GM23338 (cell line): Measurements from ENCODE around the gene NECTIN1. TPM values are rescaled to one million over a fixed set of nuclear protein-coding genes. Genes with fewer than 3 reads are reported as not detected.

ENCODE experiments used
- ATAC-seq: fragments of 200-7000 bp; cut with Tn5 transposase; 3 replicates; pipeline ENCODE4 v1.9.1; 2020
- DNase-seq: peaks from one replicate; pipeline ENCODE4 v3.0.0-alpha.2; 2015; ENCODE audit warnings: low spot score
- H2AFZ ChIP-seq: fragments of 200-600 bp; sonication (generic); 2 replicates; pipeline ENCODE4 v1.8.0; 2016; ENCODE audit warnings: antibody characterized with exemption, mild to moderate bottlenecking, moderate library complexity
- H3F3A ChIP-seq: fragments of 200-600 bp; sonication (generic); replicated peaks from 2 replicates; pipeline ENCODE4 v1.8.0; 2017; ENCODE audit warnings: antibody characterized with exemption, mixed run types, low read depth
- H3K27ac ChIP-seq: fragments of 200-600 bp; sonication (generic); 2 replicates; pipeline ENCODE4 v1.6.1; 2016; ENCODE audit warnings: low read depth
- H3K27me3 ChIP-seq: fragments of 200-600 bp; sonication (generic); 2 replicates; pipeline ENCODE4 v1.8.0; 2016; ENCODE audit warnings: mild to moderate bottlenecking, mixed run types, moderate library complexity; ENCODE audit not compliant: insufficient read depth
- H3K36me3 ChIP-seq: fragments of 200-600 bp; sonication (generic); 2 replicates; pipeline ENCODE4 v1.8.0; 2016; ENCODE audit warnings: mild to moderate bottlenecking; ENCODE audit not compliant: insufficient read depth
- H3K4me1 ChIP-seq: fragments of 200-600 bp; sonication (generic); 2 replicates; pipeline ENCODE4 v1.8.0; 2016; ENCODE audit warnings: mild to moderate bottlenecking, moderate library complexity; ENCODE audit not compliant: insufficient read depth
- H3K4me2 ChIP-seq: fragments of 200-600 bp; sonication (generic); 2 replicates; pipeline ENCODE4 v1.7.1; 2017; ENCODE audit warnings: mixed run types
- H3K4me3 ChIP-seq: fragments of 200-600 bp; sonication (generic); 2 replicates; pipeline ENCODE4 v1.6.1; 2016; ENCODE audit warnings: mixed run types
- H3K79me2 ChIP-seq: fragments of 200-600 bp; sonication (generic); replicated peaks from 2 replicates; pipeline ENCODE4 v1.8.0; 2017; ENCODE audit warnings: mild to moderate bottlenecking; ENCODE audit not compliant: insufficient read depth
- H3K9me2 ChIP-seq: fragments of 200-600 bp; sonication (generic); 2 replicates; pipeline ENCODE4 v1.8.0; 2017; ENCODE audit not compliant: insufficient read depth
- H4K20me1 ChIP-seq: fragments of 200-600 bp; sonication (generic); replicated peaks from 2 replicates; pipeline ENCODE4 v1.8.0; 2017; ENCODE audit warnings: mild to moderate bottlenecking; ENCODE audit not compliant: insufficient read depth
- H3K27ac Mint-ChIP-seq: 2 replicates; pipeline ENCODE4 v1.8.0; 2020; ENCODE audit warnings: inconsistent platforms, mild to moderate bottlenecking, moderate library complexity, mixed read lengths
- H3K27me3 Mint-ChIP-seq: 3 replicates; pipeline ENCODE4 v1.8.0; 2022; ENCODE audit warnings: low read depth, mild to moderate bottlenecking, moderate library complexity, mixed read lengths, inconsistent platforms; ENCODE audit not compliant: insufficient read depth, poor library complexity
- H3K36me3 Mint-ChIP-seq: 3 replicates; pipeline ENCODE4 v1.8.0; 2021; ENCODE audit warnings: low read depth, mild to moderate bottlenecking, inconsistent platforms, moderate library complexity, mixed read lengths
- H3K4me1 Mint-ChIP-seq: 3 replicates; pipeline ENCODE4 v1.8.0; 2020; ENCODE audit warnings: mild to moderate bottlenecking, inconsistent platforms, mixed read lengths
- H3K4me3 Mint-ChIP-seq: 3 replicates; pipeline ENCODE4 v1.8.0; 2021; ENCODE audit warnings: moderate library complexity, mild to moderate bottlenecking, inconsistent platforms, mixed read lengths
- H3K9me3 Mint-ChIP-seq: 3 replicates; pipeline ENCODE4 v1.8.0; 2020; ENCODE audit warnings: moderate library complexity, mild to moderate bottlenecking, inconsistent platforms, mixed read lengths
- CREB1 ChIP-seq: fragments of 250-450 bp; sonication (Bioruptor Pico); IDR thresholded peaks from 2 replicates; pipeline ENCODE4 v1.5.0; 2020; ENCODE audit warnings: low read depth, mild to moderate bottlenecking, moderate library complexity
- CTCF ChIP-seq, 2 experiments: fragments of 200-600 bp in 1 of 2; sonication (generic) in 1 of 2; conservative IDR thresholded peaks; 2 replicates each; pipeline versions ENCODE4 v1.5.1 to v1.6.1; 2016 to 2017; ENCODE audit warnings: antibody characterized with exemption in 2 of 2, low read depth in 2 of 2, mild to moderate bottlenecking in 2 of 2, moderate library complexity in 1 of 2
- ETS1 ChIP-seq: IDR thresholded peaks from 2 replicates; pipeline ENCODE4 v1.6.1; 2016; ENCODE audit warnings: antibody characterized with exemption
- EZH2 ChIP-seq: fragments of 200-600 bp; sonication (generic); IDR thresholded peaks from one replicate; pipeline ENCODE4 v1.8.0; 2017; ENCODE audit warnings: antibody characterized with exemption, mild to moderate bottlenecking, low read depth; ENCODE audit not compliant: unreplicated experiment
- EZH2phosphoT487 ChIP-seq: fragments of 200-600 bp; sonication (generic); IDR thresholded peaks from one replicate; pipeline ENCODE4 v1.8.1; 2018; ENCODE audit warnings: antibody characterized with exemption; ENCODE audit not compliant: unreplicated experiment
- JUNB ChIP-seq: IDR thresholded peaks from one replicate; pipeline ENCODE4 v1.6.1; 2016; ENCODE audit warnings: antibody characterized with exemption; ENCODE audit not compliant: unreplicated experiment
- NANOG ChIP-seq: IDR thresholded peaks from 2 replicates; pipeline ENCODE4 v1.6.1; 2016; ENCODE audit warnings: antibody characterized with exemption, borderline replicate concordance
- POLR2AphosphoS5 ChIP-seq: IDR thresholded peaks from 2 replicates; pipeline ENCODE4 v1.6.1; 2016; ENCODE audit warnings: antibody characterized with exemption, low read depth
- REST ChIP-seq: IDR thresholded peaks from one replicate; pipeline ENCODE4 v1.6.1; 2018; ENCODE audit warnings: antibody characterized with exemption; ENCODE audit not compliant: unreplicated experiment
- STAT1 ChIP-seq: IDR thresholded peaks from one replicate; pipeline ENCODE4 v1.6.1; 2016; ENCODE audit warnings: antibody characterized with exemption; ENCODE audit not compliant: unreplicated experiment
- ZNF114 ChIP-seq: fragments of 250-450 bp; sonication (Bioruptor Pico); IDR thresholded peaks from 2 replicates; pipeline ENCODE4 v1.5.0; 2020; ENCODE audit warnings: mild to moderate bottlenecking, moderate library complexity
- ZNF331 ChIP-seq: fragments of 250-450 bp; sonication (Bioruptor Pico); IDR thresholded peaks from 2 replicates; pipeline ENCODE4 v1.5.0; 2020; ENCODE audit warnings: low read depth, mild to moderate bottlenecking, moderate library complexity
- ZNF462 ChIP-seq: fragments of 250-450 bp; sonication (Bioruptor Pico); IDR thresholded peaks from 2 replicates; pipeline ENCODE4 v1.5.0; 2020; ENCODE audit warnings: mild to moderate bottlenecking, moderate library complexity
- polyA plus RNA-seq: library from polyadenylated mRNA; unstranded; fragments of >200 nt; fragmentation: Nextera tagmentation; extraction: Ambion mirVana; gene quantifications from 2 replicates; pipeline ENCODE4 v1.2.1, GENCODE V29; 2016
- total RNA-seq: library from RNA; depleted of rRNA; stranded (reverse); fragments of >200 nt; shearing (Covaris generic); gene quantifications from 2 replicates; pipeline ENCODE4 v1.2.3, GENCODE V29; 2014

Gene NECTIN1
- total and polyA plus RNA-seq, 2 experiments from 2014 or later, result 18.7 to 56.3 TPM

- no peak for ATAC-seq
- Mint-ChIP-seq H3K9me3 (no peaks in the 10 kb centered on the region; the same call in 2 of the 3 replicates), H3K36me3 (no peaks in the 10 kb centered on the region), H3K4me1 (peaks cover 37% of the 10 kb centered on the region), H3K27me3 (peaks cover 17% of the 10 kb centered on the region), H3K4me3 (no peak overlapping the region), H3K27ac (no peak overlapping the region)
- H3K4me3 ChIP-seq, result no peak overlapping the region
- H3K27ac ChIP-seq, result no peak overlapping the region
- peaks cover 9% of the 10 kb centered on the region; the same call in 1 of the 2 replicates for H3K27me3 ChIP-seq
- H3K36me3 ChIP-seq, result no peaks in the 10 kb centered on the region
- no peak overlapping the region for H3K4me2 ChIP-seq
- TF ChIP-seq ZNF462 (CRISPR knock-in tag), result no peak
- no peak for TF ChIP-seq NANOG
- TF ChIP-seq JUNB, result no peak
- TF ChIP-seq STAT1, result no peak
- TF ChIP-seq CTCF (conservative IDR thresholded peaks at IDR 0.05; ENCODE audit: low read depth in 2 of 2), result no peak
- TF ChIP-seq POLR2AphosphoS5, result no peak
- no peak for TF ChIP-seq EZH2
- no peak for TF ChIP-seq ETS1
- no peak for TF ChIP-seq ZNF331
- no peak for TF ChIP-seq EZH2phosphoT487
- no peak for TF ChIP-seq ZNF114
- TF ChIP-seq CREB1 (CRISPR knock-in tag), result no peak
- TF ChIP-seq REST, result no peak
- H3K9me2 ChIP-seq, result no peaks in the 10 kb centered on the region
- no peaks in the 10 kb centered on the region for H4K20me1 ChIP-seq
- H3K79me2 ChIP-seq, result no peaks in the 10 kb centered on the region
- H2AFZ ChIP-seq, result peak overlapping the region; percentile 47; the same call in 1 of the 2 replicates
- H3K4me1 ChIP-seq, result peaks cover 23% of the 10 kb centered on the region
- H3F3A ChIP-seq, result no peaks in the 10 kb centered on the region
- no peak for DNase-seq
Measured at GRCh38 chr11:119612814-119613213, 116.2 kb downstream of the NECTIN1 start.
